Endothelial cell of umbilical vein (primary cell): ENCODE results near the gene DLGAP4.

Experiments used
- EZH2 ChIP-seq: IDR thresholded peaks from 2 replicates; pipeline ENCODE4 v1.6.1; 2012; ENCODE audit warnings: borderline replicate concordance, low read depth, mild to moderate bottlenecking, moderate library complexity, low read length, inconsistent platforms; ENCODE audit not compliant: severe bottlenecking
- FOS ChIP-seq: IDR thresholded peaks from 2 replicates; pipeline ENCODE4 v1.6.1; 2011; ENCODE audit warnings: mild to moderate bottlenecking, low read length, moderate library complexity, borderline replicate concordance; ENCODE audit not compliant: insufficient read depth
- POLR2A ChIP-seq: IDR thresholded peaks from 2 replicates; pipeline ENCODE4 v1.6.1; 2012; ENCODE audit warnings: low read depth, mild to moderate bottlenecking, control low read depth, low read length
- POLR2AphosphoS5 ChIP-seq: IDR thresholded peaks from 2 replicates; pipeline ENCODE4 v1.6.1; 2012; ENCODE audit warnings: low read depth, mild to moderate bottlenecking, control low read depth, low read length, moderate library complexity; ENCODE audit not compliant: insufficient read depth
- TF ChIP-seq, protein P1 (sequence below), 2 donors: IDR thresholded peaks; 1 replicate in 1 of 2; 2 replicates in 1 of 2; pipeline ENCODE4 v1.5.1; 2011; ENCODE audit warnings: low read length in 2 of 2, mild to moderate bottlenecking in 2 of 2, moderate library complexity in 2 of 2, control low read depth in 1 of 2, inconsistent platforms in 1 of 2, low read depth in 1 of 2; ENCODE audit not compliant: insufficient read depth in 1 of 2; ENCODE audit errors: extremely low read depth in 1 of 2

DNA sequence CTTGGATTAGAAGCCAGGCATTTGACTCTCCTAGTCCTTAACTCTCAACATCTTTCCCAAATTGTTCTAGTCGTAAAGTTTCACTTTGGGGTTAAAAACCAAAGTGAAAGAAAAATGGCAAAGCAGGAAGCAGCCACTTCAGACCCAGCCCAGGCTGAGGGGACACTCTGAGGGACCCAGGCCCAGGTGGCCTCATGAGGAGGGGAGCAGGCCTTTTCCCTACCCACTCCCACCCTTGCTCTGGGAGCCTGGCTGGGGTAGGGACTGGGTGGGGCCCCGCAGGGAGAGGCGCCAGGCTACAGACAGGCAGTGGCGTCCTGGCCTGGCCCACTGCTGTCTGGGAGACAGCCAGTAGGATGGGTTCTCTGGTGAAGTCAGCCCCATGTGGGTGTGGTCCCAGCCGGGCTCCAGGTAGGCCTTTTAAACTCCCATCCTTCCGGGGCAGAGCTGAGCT lies 166.5 kb downstream of the DLGAP4 start:
- TF ChIP-seq, protein P1, sequence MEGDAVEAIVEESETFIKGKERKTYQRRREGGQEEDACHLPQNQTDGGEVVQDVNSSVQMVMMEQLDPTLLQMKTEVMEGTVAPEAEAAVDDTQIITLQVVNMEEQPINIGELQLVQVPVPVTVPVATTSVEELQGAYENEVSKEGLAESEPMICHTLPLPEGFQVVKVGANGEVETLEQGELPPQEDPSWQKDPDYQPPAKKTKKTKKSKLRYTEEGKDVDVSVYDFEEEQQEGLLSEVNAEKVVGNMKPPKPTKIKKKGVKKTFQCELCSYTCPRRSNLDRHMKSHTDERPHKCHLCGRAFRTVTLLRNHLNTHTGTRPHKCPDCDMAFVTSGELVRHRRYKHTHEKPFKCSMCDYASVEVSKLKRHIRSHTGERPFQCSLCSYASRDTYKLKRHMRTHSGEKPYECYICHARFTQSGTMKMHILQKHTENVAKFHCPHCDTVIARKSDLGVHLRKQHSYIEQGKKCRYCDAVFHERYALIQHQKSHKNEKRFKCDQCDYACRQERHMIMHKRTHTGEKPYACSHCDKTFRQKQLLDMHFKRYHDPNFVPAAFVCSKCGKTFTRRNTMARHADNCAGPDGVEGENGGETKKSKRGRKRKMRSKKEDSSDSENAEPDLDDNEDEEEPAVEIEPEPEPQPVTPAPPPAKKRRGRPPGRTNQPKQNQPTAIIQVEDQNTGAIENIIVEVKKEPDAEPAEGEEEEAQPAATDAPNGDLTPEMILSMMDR (IDR thresholded peaks at IDR 0.05; ENCODE audit: extremely low read depth in 1 of 2, insufficient read depth in 1 of 2, low read depth in 1 of 2, low read length in 2 of 2): no peak
- TF ChIP-seq EZH2 (no peak), FOS (no peak), POLR2A (no peak), POLR2AphosphoS5 (no peak)
